ENCODE data around the gene RCC1.

DNA sequence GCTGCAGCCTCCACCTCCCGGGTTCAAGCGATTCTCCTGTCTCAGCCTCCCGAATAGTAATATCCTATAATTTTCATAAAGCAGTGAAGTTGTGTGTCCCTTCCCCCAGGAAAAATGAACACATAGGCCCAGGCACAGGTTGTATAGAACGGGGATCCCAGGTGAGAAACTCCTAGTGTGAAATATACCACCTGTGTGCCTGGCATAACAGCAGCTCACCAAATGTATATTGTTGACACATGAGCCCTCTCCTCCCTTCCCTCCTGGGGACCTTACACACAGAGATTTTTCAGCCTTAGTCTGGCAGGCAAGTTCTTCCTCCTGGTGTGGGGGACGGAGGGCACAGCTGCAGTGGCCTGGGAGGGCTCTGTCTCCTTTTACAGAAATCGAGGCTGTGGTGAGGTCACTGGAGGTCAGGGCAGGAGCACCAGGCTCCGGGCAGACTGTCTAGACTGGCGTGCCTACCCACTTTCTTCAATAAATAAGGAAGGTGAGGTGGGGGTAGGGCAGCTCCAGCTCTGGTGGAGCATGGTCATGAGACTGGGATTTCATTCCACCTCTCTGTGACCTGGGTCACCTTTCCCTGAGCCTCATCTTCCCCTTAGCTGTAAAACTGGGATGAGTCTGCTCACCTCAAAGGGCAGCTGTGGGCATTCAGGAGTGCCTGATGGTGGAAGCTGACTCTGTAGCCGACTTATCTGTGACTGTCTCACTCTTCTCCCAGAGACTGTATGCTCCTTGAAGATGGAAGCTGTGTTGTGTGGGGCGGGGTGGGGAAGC lies 14.3 kb downstream of the RCC1 start:
- TF ChIP-seq, protein P1, sequence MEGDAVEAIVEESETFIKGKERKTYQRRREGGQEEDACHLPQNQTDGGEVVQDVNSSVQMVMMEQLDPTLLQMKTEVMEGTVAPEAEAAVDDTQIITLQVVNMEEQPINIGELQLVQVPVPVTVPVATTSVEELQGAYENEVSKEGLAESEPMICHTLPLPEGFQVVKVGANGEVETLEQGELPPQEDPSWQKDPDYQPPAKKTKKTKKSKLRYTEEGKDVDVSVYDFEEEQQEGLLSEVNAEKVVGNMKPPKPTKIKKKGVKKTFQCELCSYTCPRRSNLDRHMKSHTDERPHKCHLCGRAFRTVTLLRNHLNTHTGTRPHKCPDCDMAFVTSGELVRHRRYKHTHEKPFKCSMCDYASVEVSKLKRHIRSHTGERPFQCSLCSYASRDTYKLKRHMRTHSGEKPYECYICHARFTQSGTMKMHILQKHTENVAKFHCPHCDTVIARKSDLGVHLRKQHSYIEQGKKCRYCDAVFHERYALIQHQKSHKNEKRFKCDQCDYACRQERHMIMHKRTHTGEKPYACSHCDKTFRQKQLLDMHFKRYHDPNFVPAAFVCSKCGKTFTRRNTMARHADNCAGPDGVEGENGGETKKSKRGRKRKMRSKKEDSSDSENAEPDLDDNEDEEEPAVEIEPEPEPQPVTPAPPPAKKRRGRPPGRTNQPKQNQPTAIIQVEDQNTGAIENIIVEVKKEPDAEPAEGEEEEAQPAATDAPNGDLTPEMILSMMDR (IDR thresholded peaks at IDR 0.05) = no peak
- TF ChIP-seq, protein P2, sequence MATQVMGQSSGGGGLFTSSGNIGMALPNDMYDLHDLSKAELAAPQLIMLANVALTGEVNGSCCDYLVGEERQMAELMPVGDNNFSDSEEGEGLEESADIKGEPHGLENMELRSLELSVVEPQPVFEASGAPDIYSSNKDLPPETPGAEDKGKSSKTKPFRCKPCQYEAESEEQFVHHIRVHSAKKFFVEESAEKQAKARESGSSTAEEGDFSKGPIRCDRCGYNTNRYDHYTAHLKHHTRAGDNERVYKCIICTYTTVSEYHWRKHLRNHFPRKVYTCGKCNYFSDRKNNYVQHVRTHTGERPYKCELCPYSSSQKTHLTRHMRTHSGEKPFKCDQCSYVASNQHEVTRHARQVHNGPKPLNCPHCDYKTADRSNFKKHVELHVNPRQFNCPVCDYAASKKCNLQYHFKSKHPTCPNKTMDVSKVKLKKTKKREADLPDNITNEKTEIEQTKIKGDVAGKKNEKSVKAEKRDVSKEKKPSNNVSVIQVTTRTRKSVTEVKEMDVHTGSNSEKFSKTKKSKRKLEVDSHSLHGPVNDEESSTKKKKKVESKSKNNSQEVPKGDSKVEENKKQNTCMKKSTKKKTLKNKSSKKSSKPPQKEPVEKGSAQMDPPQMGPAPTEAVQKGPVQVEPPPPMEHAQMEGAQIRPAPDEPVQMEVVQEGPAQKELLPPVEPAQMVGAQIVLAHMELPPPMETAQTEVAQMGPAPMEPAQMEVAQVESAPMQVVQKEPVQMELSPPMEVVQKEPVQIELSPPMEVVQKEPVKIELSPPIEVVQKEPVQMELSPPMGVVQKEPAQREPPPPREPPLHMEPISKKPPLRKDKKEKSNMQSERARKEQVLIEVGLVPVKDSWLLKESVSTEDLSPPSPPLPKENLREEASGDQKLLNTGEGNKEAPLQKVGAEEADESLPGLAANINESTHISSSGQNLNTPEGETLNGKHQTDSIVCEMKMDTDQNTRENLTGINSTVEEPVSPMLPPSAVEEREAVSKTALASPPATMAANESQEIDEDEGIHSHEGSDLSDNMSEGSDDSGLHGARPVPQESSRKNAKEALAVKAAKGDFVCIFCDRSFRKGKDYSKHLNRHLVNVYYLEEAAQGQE (IDR thresholded peaks at IDR 0.05; ENCODE audit: insufficient read depth in 1 of 2, low read depth in 2 of 2, low read length in 1 of 2) = no peak
- no peak for TF ChIP-seq POLR2AphosphoS5 (IDR thresholded peaks at IDR 0.05; ENCODE audit: low read depth, low read length)
- TF ChIP-seq TCF7L2 (IDR thresholded peaks at IDR 0.05; ENCODE audit: low read depth, low read length) = no peak
- no peak for TF ChIP-seq SIN3A (IDR thresholded peaks at IDR 0.05; ENCODE audit: borderline replicate concordance, insufficient read depth, low read depth, low read length)

Measured in Panc1 (cell line).